ENCODE results near the gene TTC17.

The TTC17 gene

GRCh38 chr11:43517518-43517917 is 158.8 kb downstream of the TTC17 start:
- H3K27ac Mint-ChIP-seq: no peak overlapping the region
- ATAC-seq (no peak), DNase-seq (ENCODE audit: low spot score in 2 of 2) (no peak)
- no peak overlapping the region for H3K4me3 Mint-ChIP-seq
- H3K9me3 Mint-ChIP-seq: peaks cover 7% of the 10 kb centered on the region
- H3K4me1 Mint-ChIP-seq: no peaks in the 10 kb centered on the region
- H3K36me3 Mint-ChIP-seq: no peaks in the 10 kb centered on the region

- Mint-ChIP-seq H3K27ac (no peak overlapping the region), H3K36me3 (no peaks in the 10 kb centered on the region), H3K4me3 (no peak overlapping the region), H3K9me3 (peaks cover 7% of the 10 kb centered on the region), H3K4me1 (no peaks in the 10 kb centered on the region)
- no peak for ATAC-seq
- DNase-seq (ENCODE audit: low spot score in 2 of 2): no peak
These were observed 159.9 kb downstream of the TTC17 start for GRCh38 chr11:43518408-43519160.

- DNase-seq (ENCODE audit: low spot score in 2 of 2) (no peak), ATAC-seq (no peak)
- Mint-ChIP-seq H3K27ac (no peak overlapping the region), H3K36me3 (no peaks in the 10 kb centered on the region), H3K4me1 (no peaks in the 10 kb centered on the region), H3K4me3 (no peak overlapping the region), H3K9me3 (peaks cover 10% of the 10 kb centered on the region)
These were observed 162.8 kb downstream of the TTC17 start for GRCh38 chr11:43521471-43521870.

GRCh38 chr11:43523632-43524031 is 164.9 kb downstream of the TTC17 start:
- Mint-ChIP-seq H3K4me3 (no peak overlapping the region), H3K9me3 (peaks cover 10% of the 10 kb centered on the region), H3K36me3 (no peaks in the 10 kb centered on the region), H3K27ac (no peak overlapping the region), H3K4me1 (no peaks in the 10 kb centered on the region)
- ATAC-seq (no peak), DNase-seq (ENCODE audit: low spot score in 2 of 2) (no peak)

GRCh38 chr11:43532041-43532440 is 173.3 kb downstream of the TTC17 start:
- no peaks in the 10 kb centered on the region for H3K36me3 Mint-ChIP-seq
- no peak overlapping the region for H3K27ac Mint-ChIP-seq
- ATAC-seq (no peak), DNase-seq (ENCODE audit: low spot score in 2 of 2) (no peak)
- H3K4me1 Mint-ChIP-seq: no peaks in the 10 kb centered on the region
- H3K9me3 Mint-ChIP-seq: no peaks in the 10 kb centered on the region
- no peak overlapping the region for H3K4me3 Mint-ChIP-seq

- Mint-ChIP-seq H3K36me3 (no peaks in the 10 kb centered on the region), H3K4me3 (no peak overlapping the region), H3K9me3 (peaks cover 2% of the 10 kb centered on the region), H3K4me1 (no peaks in the 10 kb centered on the region), H3K27ac (no peak overlapping the region)
- ATAC-seq (no peak), DNase-seq (ENCODE audit: low spot score in 2 of 2) (no peak)
These were observed 179.3 kb downstream of the TTC17 start for GRCh38 chr11:43537833-43538615.

- no peak for ATAC-seq
- no peak overlapping the region for H3K27ac Mint-ChIP-seq
These were observed 183.3 kb downstream of the TTC17 start for GRCh38 chr11:43541993-43542392.

GRCh38 chr11:43542750-43543712 is 184.3 kb downstream of the TTC17 start:
- DNase-seq (ENCODE audit: low spot score in 2 of 2) (no peak), ATAC-seq (no peak)
- H3K36me3 Mint-ChIP-seq: no peaks in the 10 kb centered on the region
- H3K27ac Mint-ChIP-seq: no peak overlapping the region
- H3K9me3 Mint-ChIP-seq: peaks cover 2% of the 10 kb centered on the region
- H3K4me3 Mint-ChIP-seq: no peak overlapping the region
- peaks cover under 1% of the 10 kb centered on the region for H3K4me1 Mint-ChIP-seq

More at GRCh38 chr11:43541993-43542392, 183.3 kb downstream of the TTC17 start:
- no peaks in the 10 kb centered on the region for H3K4me1 Mint-ChIP-seq
- H3K4me3 Mint-ChIP-seq: no peak overlapping the region
- peaks cover 2% of the 10 kb centered on the region for H3K9me3 Mint-ChIP-seq
- DNase-seq (ENCODE audit: low spot score in 2 of 2): no peak
- H3K36me3 Mint-ChIP-seq: no peaks in the 10 kb centered on the region
